GM23338 (cell line): ENCODE measurements around the gene MAPK13.

Experiments used
- CREB1 ChIP-seq: fragments of 250-450 bp; sonication (Bioruptor Pico); IDR thresholded peaks from 2 replicates; pipeline ENCODE4 v1.5.0; 2020; ENCODE audit warnings: low read depth, mild to moderate bottlenecking, moderate library complexity
- EZH2 ChIP-seq: fragments of 200-600 bp; sonication (generic); IDR thresholded peaks from one replicate; pipeline ENCODE4 v1.8.0; 2017; ENCODE audit warnings: antibody characterized with exemption, mild to moderate bottlenecking, low read depth; ENCODE audit not compliant: unreplicated experiment
- EZH2phosphoT487 ChIP-seq: fragments of 200-600 bp; sonication (generic); IDR thresholded peaks from one replicate; pipeline ENCODE4 v1.8.1; 2018; ENCODE audit warnings: antibody characterized with exemption; ENCODE audit not compliant: unreplicated experiment
- JUNB ChIP-seq: IDR thresholded peaks from one replicate; pipeline ENCODE4 v1.6.1; 2016; ENCODE audit warnings: antibody characterized with exemption; ENCODE audit not compliant: unreplicated experiment
- NANOG ChIP-seq: IDR thresholded peaks from 2 replicates; pipeline ENCODE4 v1.6.1; 2016; ENCODE audit warnings: antibody characterized with exemption, borderline replicate concordance
- POLR2AphosphoS5 ChIP-seq: IDR thresholded peaks from 2 replicates; pipeline ENCODE4 v1.6.1; 2016; ENCODE audit warnings: antibody characterized with exemption, low read depth
- STAT1 ChIP-seq: IDR thresholded peaks from one replicate; pipeline ENCODE4 v1.6.1; 2016; ENCODE audit warnings: antibody characterized with exemption; ENCODE audit not compliant: unreplicated experiment
- ZNF114 ChIP-seq: fragments of 250-450 bp; sonication (Bioruptor Pico); IDR thresholded peaks from 2 replicates; pipeline ENCODE4 v1.5.0; 2020; ENCODE audit warnings: mild to moderate bottlenecking, moderate library complexity
- ZNF331 ChIP-seq: fragments of 250-450 bp; sonication (Bioruptor Pico); IDR thresholded peaks from 2 replicates; pipeline ENCODE4 v1.5.0; 2020; ENCODE audit warnings: low read depth, mild to moderate bottlenecking, moderate library complexity
- TF ChIP-seq, protein P1 (sequence below), 2 experiments: fragments of 200-600 bp in 1 of 2; sonication (generic) in 1 of 2; conservative IDR thresholded peaks; 2 replicates each; pipeline versions ENCODE4 v1.5.1 to v1.6.1; 2016 to 2017; ENCODE audit warnings: antibody characterized with exemption in 2 of 2, low read depth in 2 of 2, mild to moderate bottlenecking in 2 of 2, moderate library complexity in 1 of 2
- TF ChIP-seq, protein P2 (sequence below): IDR thresholded peaks from one replicate; pipeline ENCODE4 v1.6.1; 2018; ENCODE audit warnings: antibody characterized with exemption; ENCODE audit not compliant: unreplicated experiment
- TF ChIP-seq, protein P3 (sequence below): IDR thresholded peaks from 2 replicates; pipeline ENCODE4 v1.6.1; 2016; ENCODE audit warnings: antibody characterized with exemption

DNA sequence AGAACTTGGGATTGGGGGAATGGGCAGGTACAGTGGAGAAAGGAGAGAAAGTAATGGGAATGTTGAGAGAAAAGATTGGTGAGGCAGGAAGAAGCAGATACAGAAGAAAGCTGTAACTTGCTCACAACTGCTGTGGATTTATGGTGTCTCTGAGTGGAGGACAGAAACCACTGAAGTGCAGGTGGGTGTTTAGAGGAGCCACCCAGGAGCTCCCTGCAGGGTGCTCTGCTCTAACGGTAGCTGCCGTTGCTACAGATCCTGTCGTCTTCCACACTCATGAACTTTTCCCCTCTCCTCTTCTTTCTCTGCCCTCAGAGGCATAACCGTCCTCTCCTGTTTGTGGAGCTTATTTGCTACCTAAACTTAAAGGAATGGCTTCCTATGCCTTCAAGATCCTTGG, 27.5 kb upstream of the MAPK13 start:
- TF ChIP-seq, protein P1, sequence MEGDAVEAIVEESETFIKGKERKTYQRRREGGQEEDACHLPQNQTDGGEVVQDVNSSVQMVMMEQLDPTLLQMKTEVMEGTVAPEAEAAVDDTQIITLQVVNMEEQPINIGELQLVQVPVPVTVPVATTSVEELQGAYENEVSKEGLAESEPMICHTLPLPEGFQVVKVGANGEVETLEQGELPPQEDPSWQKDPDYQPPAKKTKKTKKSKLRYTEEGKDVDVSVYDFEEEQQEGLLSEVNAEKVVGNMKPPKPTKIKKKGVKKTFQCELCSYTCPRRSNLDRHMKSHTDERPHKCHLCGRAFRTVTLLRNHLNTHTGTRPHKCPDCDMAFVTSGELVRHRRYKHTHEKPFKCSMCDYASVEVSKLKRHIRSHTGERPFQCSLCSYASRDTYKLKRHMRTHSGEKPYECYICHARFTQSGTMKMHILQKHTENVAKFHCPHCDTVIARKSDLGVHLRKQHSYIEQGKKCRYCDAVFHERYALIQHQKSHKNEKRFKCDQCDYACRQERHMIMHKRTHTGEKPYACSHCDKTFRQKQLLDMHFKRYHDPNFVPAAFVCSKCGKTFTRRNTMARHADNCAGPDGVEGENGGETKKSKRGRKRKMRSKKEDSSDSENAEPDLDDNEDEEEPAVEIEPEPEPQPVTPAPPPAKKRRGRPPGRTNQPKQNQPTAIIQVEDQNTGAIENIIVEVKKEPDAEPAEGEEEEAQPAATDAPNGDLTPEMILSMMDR (conservative IDR thresholded peaks at IDR 0.05; ENCODE audit: low read depth in 2 of 2) = no peak
- TF ChIP-seq, protein P2, sequence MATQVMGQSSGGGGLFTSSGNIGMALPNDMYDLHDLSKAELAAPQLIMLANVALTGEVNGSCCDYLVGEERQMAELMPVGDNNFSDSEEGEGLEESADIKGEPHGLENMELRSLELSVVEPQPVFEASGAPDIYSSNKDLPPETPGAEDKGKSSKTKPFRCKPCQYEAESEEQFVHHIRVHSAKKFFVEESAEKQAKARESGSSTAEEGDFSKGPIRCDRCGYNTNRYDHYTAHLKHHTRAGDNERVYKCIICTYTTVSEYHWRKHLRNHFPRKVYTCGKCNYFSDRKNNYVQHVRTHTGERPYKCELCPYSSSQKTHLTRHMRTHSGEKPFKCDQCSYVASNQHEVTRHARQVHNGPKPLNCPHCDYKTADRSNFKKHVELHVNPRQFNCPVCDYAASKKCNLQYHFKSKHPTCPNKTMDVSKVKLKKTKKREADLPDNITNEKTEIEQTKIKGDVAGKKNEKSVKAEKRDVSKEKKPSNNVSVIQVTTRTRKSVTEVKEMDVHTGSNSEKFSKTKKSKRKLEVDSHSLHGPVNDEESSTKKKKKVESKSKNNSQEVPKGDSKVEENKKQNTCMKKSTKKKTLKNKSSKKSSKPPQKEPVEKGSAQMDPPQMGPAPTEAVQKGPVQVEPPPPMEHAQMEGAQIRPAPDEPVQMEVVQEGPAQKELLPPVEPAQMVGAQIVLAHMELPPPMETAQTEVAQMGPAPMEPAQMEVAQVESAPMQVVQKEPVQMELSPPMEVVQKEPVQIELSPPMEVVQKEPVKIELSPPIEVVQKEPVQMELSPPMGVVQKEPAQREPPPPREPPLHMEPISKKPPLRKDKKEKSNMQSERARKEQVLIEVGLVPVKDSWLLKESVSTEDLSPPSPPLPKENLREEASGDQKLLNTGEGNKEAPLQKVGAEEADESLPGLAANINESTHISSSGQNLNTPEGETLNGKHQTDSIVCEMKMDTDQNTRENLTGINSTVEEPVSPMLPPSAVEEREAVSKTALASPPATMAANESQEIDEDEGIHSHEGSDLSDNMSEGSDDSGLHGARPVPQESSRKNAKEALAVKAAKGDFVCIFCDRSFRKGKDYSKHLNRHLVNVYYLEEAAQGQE = no peak
- TF ChIP-seq CREB1 (CRISPR knock-in tag) = no peak
- no peak for TF ChIP-seq EZH2
- TF ChIP-seq POLR2AphosphoS5 = no peak
- TF ChIP-seq STAT1 = no peak
- no peak for TF ChIP-seq NANOG
- TF ChIP-seq JUNB = no peak
- no peak for TF ChIP-seq EZH2phosphoT487
- TF ChIP-seq, protein P3, sequence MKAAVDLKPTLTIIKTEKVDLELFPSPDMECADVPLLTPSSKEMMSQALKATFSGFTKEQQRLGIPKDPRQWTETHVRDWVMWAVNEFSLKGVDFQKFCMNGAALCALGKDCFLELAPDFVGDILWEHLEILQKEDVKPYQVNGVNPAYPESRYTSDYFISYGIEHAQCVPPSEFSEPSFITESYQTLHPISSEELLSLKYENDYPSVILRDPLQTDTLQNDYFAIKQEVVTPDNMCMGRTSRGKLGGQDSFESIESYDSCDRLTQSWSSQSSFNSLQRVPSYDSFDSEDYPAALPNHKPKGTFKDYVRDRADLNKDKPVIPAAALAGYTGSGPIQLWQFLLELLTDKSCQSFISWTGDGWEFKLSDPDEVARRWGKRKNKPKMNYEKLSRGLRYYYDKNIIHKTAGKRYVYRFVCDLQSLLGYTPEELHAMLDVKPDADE = no peak
- TF ChIP-seq ZNF331 (CRISPR knock-in tag) = no peak
- TF ChIP-seq ZNF114 (CRISPR knock-in tag) = no peak
